NOMO-1 (cell line): ENCODE results near the gene CCDC71L.
A peak's percentile ranks its signal among the peaks of the same experiment; 100 is the strongest.

ENCODE experiments used
- DNase-seq, 2 experiments: peaks; one replicate each; lab custom pipeline; 2025; ENCODE audit not compliant: unreplicated experiment in 2 of 2; lab: John Stamatoyannopoulos, UW

The CCDC71L gene

GRCh38 chr7:106659166-106659962, 1.6 kb downstream of the CCDC71L start:
- no peak for DNase-seq

- no peak for DNase-seq
Measured at GRCh38 chr7:106658316-106659165, 2.4 kb downstream of the CCDC71L start.

- peak in 1 of 2 experiments; percentile 5 for DNase-seq
Measured at GRCh38 chr7:106657085-106657991, 3.6 kb downstream of the CCDC71L start.

- DNase-seq = no peak
Measured at GRCh38 chr7:106655703-106656498, 5.1 kb downstream of the CCDC71L start.

GRCh38 chr7:106653488-106653887, 7.5 kb downstream of the CCDC71L start:
- DNase-seq = no peak

GRCh38 chr7:106652909-106653308, 8.0 kb downstream of the CCDC71L start:
- DNase-seq = no peak

GRCh38 chr7:106652092-106652491, 8.9 kb downstream of the CCDC71L start:
- no peak for DNase-seq

- DNase-seq = no peak
Measured at GRCh38 chr7:106646256-106646655, 14.7 kb downstream of the CCDC71L start.

- DNase-seq = peak; percentile 43 to 66
Measured at GRCh38 chr7:106644999-106645398, 16.0 kb downstream of the CCDC71L start.

- no peak for DNase-seq
Measured at GRCh38 chr7:106643216-106644000, 17.6 kb downstream of the CCDC71L start.

GRCh38 chr7:106641416-106641815, 19.5 kb downstream of the CCDC71L start:
- no peak for DNase-seq

GRCh38 chr7:106640368-106641141, 20.4 kb downstream of the CCDC71L start:
- DNase-seq = no peak

GRCh38 chr7:106639476-106640334, 21.3 kb downstream of the CCDC71L start:
- DNase-seq = no peak

GRCh38 chr7:106635411-106635810, 25.5 kb downstream of the CCDC71L start:
- DNase-seq = no peak

GRCh38 chr7:106634958-106635357, 26.0 kb downstream of the CCDC71L start:
- no peak for DNase-seq

- no peak for DNase-seq
Measured at GRCh38 chr7:106630648-106631047, 30.3 kb downstream of the CCDC71L start.

- DNase-seq = no peak
Measured at GRCh38 chr7:106629516-106629915, 31.4 kb downstream of the CCDC71L start.
